NB4 (cell line): Measurements from ENCODE around the gene NPFF.

ENCODE experiments used
- DNase-seq: peaks from one replicate; pipeline ENCODE4 v3.0.0; 2010; ENCODE audit warnings: low read depth
- H3K4me3 ChIP-seq: one replicate; pipeline ENCODE4 v1.5.1; 2011; ENCODE audit warnings: mild to moderate bottlenecking, low read depth, low read length, moderate library complexity
- MYC ChIP-seq: IDR thresholded peaks from 2 replicates; pipeline ENCODE4 v1.6.1; 2011; ENCODE audit warnings: low read depth, low read length
- POLR2A ChIP-seq: IDR thresholded peaks from 2 replicates; pipeline ENCODE4 v1.6.1; 2011; ENCODE audit warnings: mild to moderate bottlenecking; ENCODE audit not compliant: insufficient read length; ENCODE audit errors: extremely low read depth
- TF ChIP-seq, protein P1 (sequence below): IDR thresholded peaks from one replicate; pipeline ENCODE4 v1.5.1; 2012; ENCODE audit warnings: low read depth, low read length
- TF ChIP-seq, protein P2 (sequence below): IDR thresholded peaks from 2 replicates; pipeline ENCODE4 v1.6.1; 2011; ENCODE audit warnings: low read depth, low read length

Gene NPFF

DNA sequence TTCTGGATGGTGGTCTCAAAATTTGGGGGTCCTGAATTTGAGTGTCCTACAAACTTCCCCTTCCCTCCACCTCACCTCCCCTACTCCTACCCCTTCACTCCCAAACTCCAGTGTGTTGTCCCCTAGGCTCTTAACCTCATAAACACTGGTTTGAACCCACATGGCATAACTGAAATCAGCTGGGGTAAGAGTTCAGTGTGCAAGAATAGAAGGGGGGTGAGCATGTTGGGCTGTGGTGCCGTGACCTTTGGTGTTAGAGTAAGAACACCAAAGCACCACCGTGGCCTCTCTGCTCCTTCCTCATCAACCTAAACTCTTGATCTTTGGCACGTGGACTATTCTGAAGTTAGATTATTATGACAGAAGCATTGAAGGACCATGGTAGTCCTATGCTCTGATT, 44.3 kb downstream of the NPFF start:
- no peak for TF ChIP-seq POLR2A
- TF ChIP-seq, protein P1, sequence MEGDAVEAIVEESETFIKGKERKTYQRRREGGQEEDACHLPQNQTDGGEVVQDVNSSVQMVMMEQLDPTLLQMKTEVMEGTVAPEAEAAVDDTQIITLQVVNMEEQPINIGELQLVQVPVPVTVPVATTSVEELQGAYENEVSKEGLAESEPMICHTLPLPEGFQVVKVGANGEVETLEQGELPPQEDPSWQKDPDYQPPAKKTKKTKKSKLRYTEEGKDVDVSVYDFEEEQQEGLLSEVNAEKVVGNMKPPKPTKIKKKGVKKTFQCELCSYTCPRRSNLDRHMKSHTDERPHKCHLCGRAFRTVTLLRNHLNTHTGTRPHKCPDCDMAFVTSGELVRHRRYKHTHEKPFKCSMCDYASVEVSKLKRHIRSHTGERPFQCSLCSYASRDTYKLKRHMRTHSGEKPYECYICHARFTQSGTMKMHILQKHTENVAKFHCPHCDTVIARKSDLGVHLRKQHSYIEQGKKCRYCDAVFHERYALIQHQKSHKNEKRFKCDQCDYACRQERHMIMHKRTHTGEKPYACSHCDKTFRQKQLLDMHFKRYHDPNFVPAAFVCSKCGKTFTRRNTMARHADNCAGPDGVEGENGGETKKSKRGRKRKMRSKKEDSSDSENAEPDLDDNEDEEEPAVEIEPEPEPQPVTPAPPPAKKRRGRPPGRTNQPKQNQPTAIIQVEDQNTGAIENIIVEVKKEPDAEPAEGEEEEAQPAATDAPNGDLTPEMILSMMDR: no peak
- TF ChIP-seq, protein P2, sequence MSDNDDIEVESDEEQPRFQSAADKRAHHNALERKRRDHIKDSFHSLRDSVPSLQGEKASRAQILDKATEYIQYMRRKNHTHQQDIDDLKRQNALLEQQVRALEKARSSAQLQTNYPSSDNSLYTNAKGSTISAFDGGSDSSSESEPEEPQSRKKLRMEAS: no peak
- no peak for TF ChIP-seq MYC
- H3K4me3 ChIP-seq: no peak overlapping the region
- DNase-seq: no peak

GRCh38 chr12:53461591-53461990, 45.7 kb downstream of the NPFF start:
- DNase-seq: no peak
- H3K4me3 ChIP-seq: no peak overlapping the region
- TF ChIP-seq, protein P2: no peak
- no peak for TF ChIP-seq POLR2A
- no peak for TF ChIP-seq MYC
- TF ChIP-seq, protein P1: no peak

DNA sequence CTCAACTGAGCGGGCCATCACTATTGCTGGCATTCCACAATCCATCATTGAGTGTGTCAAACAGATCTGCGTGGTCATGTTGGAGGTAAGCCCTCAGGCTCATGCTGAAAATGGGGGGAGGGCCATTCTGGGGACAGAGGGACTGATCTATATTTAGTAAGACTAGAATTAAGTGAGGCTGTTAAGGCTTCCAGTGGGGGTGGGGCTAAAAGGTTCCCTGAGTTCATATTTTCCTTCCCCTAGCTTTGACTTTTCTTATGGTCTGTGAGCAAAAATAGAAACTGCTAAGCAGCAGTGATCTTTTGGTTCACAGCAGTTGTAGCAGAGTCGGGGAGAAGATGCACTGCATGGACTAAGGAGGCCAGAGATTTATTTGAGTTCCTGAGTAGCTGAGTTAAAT, 46.2 kb downstream of the NPFF start:
- TF ChIP-seq, protein P1: no peak
- TF ChIP-seq MYC: no peak
- TF ChIP-seq POLR2A: no peak
- TF ChIP-seq, protein P2: no peak
- no peak overlapping the region for H3K4me3 ChIP-seq
- DNase-seq: no peak

GRCh38 chr12:53459097-53459496, 48.2 kb downstream of the NPFF start:
- H3K4me3 ChIP-seq: no peak overlapping the region
- TF ChIP-seq POLR2A (no peak), MYC (no peak)
- TF ChIP-seq, protein P2: no peak
- TF ChIP-seq, protein P1: no peak
- DNase-seq: no peak
